Measurements from ENCODE around the gene RCAN2. TPM values are rescaled to one million over a fixed set of nuclear protein-coding genes. Genes with fewer than 3 reads are reported as not detected.

RCAN2 gene
- total and polyA plus RNA-seq, 2 donors: 2.0 to 5.9 TPM

GRCh38 chr6:46240866-46241565 is 250.2 kb downstream of the RCAN2 start:
- Histone ChIP-seq H3K4me3 (ENCODE audit: low read length in 2 of 2) (no peak overlapping the region), H3K4me1 (ENCODE audit: control insufficient read depth in 2 of 2, insufficient read depth in 2 of 2, low read length in 2 of 2) (no peaks in the 10 kb centered on the region), H3K36me3 (ENCODE audit: control insufficient read depth in 2 of 2, insufficient read depth in 2 of 2, low read length in 1 of 2) (no peaks in the 10 kb centered on the region), H3K27me3 (ENCODE audit: control insufficient read depth in 2 of 2, insufficient read depth in 1 of 2, low read length in 1 of 2) (no peaks in the 10 kb centered on the region), H3K9me3 (ENCODE audit: control insufficient read depth in 2 of 2, insufficient read depth in 1 of 2, low read length in 1 of 2) (no peaks in the 10 kb centered on the region), H3K27ac (ENCODE audit: low read depth in 1 of 2, low read length in 1 of 2) (no peak overlapping the region)
- DNase-seq (ENCODE audit: low read depth in 6 of 9, low spot score in 9 of 9): no peak
- 79% methylated on average over 5 of the region's 5 CpGs for WGBS

GRCh38 chr6:46236752-46237151 is 254.5 kb downstream of the RCAN2 start:
- Histone ChIP-seq H3K4me3 (ENCODE audit: low read length in 2 of 2) (no peak overlapping the region), H3K27ac (ENCODE audit: low read depth in 1 of 2, low read length in 1 of 2) (no peak overlapping the region), H3K36me3 (ENCODE audit: control insufficient read depth in 2 of 2, insufficient read depth in 2 of 2, low read length in 1 of 2) (no peaks in the 10 kb centered on the region), H3K4me1 (ENCODE audit: control insufficient read depth in 2 of 2, insufficient read depth in 2 of 2, low read length in 2 of 2) (no peaks in the 10 kb centered on the region), H3K9me3 (ENCODE audit: control insufficient read depth in 2 of 2, insufficient read depth in 1 of 2, low read length in 1 of 2) (no peaks in the 10 kb centered on the region), H3K27me3 (ENCODE audit: control insufficient read depth in 2 of 2, insufficient read depth in 1 of 2, low read length in 1 of 2) (no peaks in the 10 kb centered on the region)
- 87% methylated on average over 1 of the region's 1 CpG for WGBS
- no peak for DNase-seq (ENCODE audit: low read depth in 6 of 9, low spot score in 9 of 9)

GRCh38 chr6:46235242-46235641 is 256.0 kb downstream of the RCAN2 start:
- H3K4me3 ChIP-seq (ENCODE audit: low read length in 2 of 2): no peak overlapping the region
- H3K36me3 ChIP-seq (ENCODE audit: control insufficient read depth in 2 of 2, insufficient read depth in 2 of 2, low read length in 1 of 2): no peaks in the 10 kb centered on the region
- no peak for DNase-seq (ENCODE audit: low read depth in 6 of 9, low spot score in 9 of 9)
- no peak overlapping the region for H3K27ac ChIP-seq (ENCODE audit: low read depth in 1 of 2, low read length in 1 of 2)
- H3K27me3 ChIP-seq (ENCODE audit: control insufficient read depth in 2 of 2, insufficient read depth in 1 of 2, low read length in 1 of 2): no peaks in the 10 kb centered on the region
- no peaks in the 10 kb centered on the region for H3K4me1 ChIP-seq (ENCODE audit: control insufficient read depth in 2 of 2, insufficient read depth in 2 of 2, low read length in 2 of 2)
- H3K9me3 ChIP-seq (ENCODE audit: control insufficient read depth in 2 of 2, insufficient read depth in 1 of 2, low read length in 1 of 2): peaks cover 0 to 5% of the 10 kb centered on the region in 2 donors
- 94% methylated on average over 3 of the region's 3 CpGs for WGBS

GRCh38 chr6:46234700-46235099 is 256.5 kb downstream of the RCAN2 start:
- no peaks in the 10 kb centered on the region for H3K36me3 ChIP-seq (ENCODE audit: control insufficient read depth in 2 of 2, insufficient read depth in 2 of 2, low read length in 1 of 2)
- 93% methylated on average over 3 of the region's 3 CpGs for WGBS
- H3K27me3 ChIP-seq (ENCODE audit: control insufficient read depth in 2 of 2, insufficient read depth in 1 of 2, low read length in 1 of 2): no peaks in the 10 kb centered on the region
- no peak overlapping the region for H3K4me3 ChIP-seq (ENCODE audit: low read length in 2 of 2)
- DNase-seq (ENCODE audit: low read depth in 6 of 9, low spot score in 9 of 9): no peak
- peaks cover 0 to 6% of the 10 kb centered on the region in 2 donors for H3K9me3 ChIP-seq (ENCODE audit: control insufficient read depth in 2 of 2, insufficient read depth in 1 of 2, low read length in 1 of 2)
- H3K4me1 ChIP-seq (ENCODE audit: control insufficient read depth in 2 of 2, insufficient read depth in 2 of 2, low read length in 2 of 2): no peaks in the 10 kb centered on the region
- H3K27ac ChIP-seq (ENCODE audit: low read depth in 1 of 2, low read length in 1 of 2): no peak overlapping the region

GRCh38 chr6:46234156-46234556 is 257.1 kb downstream of the RCAN2 start:
- Histone ChIP-seq H3K4me1 (ENCODE audit: control insufficient read depth in 2 of 2, insufficient read depth in 2 of 2, low read length in 2 of 2) (no peaks in the 10 kb centered on the region), H3K36me3 (ENCODE audit: control insufficient read depth in 2 of 2, insufficient read depth in 2 of 2, low read length in 1 of 2) (no peaks in the 10 kb centered on the region), H3K27ac (ENCODE audit: low read depth in 1 of 2, low read length in 1 of 2) (no peak overlapping the region), H3K4me3 (ENCODE audit: low read length in 2 of 2) (no peak overlapping the region), H3K9me3 (ENCODE audit: control insufficient read depth in 2 of 2, insufficient read depth in 1 of 2, low read length in 1 of 2) (peaks cover 0 to 6% of the 10 kb centered on the region in 2 donors), H3K27me3 (ENCODE audit: control insufficient read depth in 2 of 2, insufficient read depth in 1 of 2, low read length in 1 of 2) (no peaks in the 10 kb centered on the region)
- DNase-seq (ENCODE audit: low read depth in 6 of 9, low spot score in 9 of 9): no peak
- WGBS: 87% methylated on average over 2 of the region's 2 CpGs

- no peak overlapping the region for H3K4me3 ChIP-seq (ENCODE audit: low read length in 2 of 2)
- no peak for DNase-seq (ENCODE audit: low read depth in 6 of 9, low spot score in 9 of 9)
- H3K36me3 ChIP-seq (ENCODE audit: control insufficient read depth in 2 of 2, insufficient read depth in 2 of 2, low read length in 1 of 2): no peaks in the 10 kb centered on the region
- no peak overlapping the region for H3K27ac ChIP-seq (ENCODE audit: low read depth in 1 of 2, low read length in 1 of 2)
- peaks cover 0 to 6% of the 10 kb centered on the region in 2 donors for H3K9me3 ChIP-seq (ENCODE audit: control insufficient read depth in 2 of 2, insufficient read depth in 1 of 2, low read length in 1 of 2)
- H3K27me3 ChIP-seq (ENCODE audit: control insufficient read depth in 2 of 2, insufficient read depth in 1 of 2, low read length in 1 of 2): no peaks in the 10 kb centered on the region
- WGBS: 93% methylated on average over 3 of the region's 3 CpGs
- H3K4me1 ChIP-seq (ENCODE audit: control insufficient read depth in 2 of 2, insufficient read depth in 2 of 2, low read length in 2 of 2): no peaks in the 10 kb centered on the region
Observed at GRCh38 chr6:46233129-46233528, 258.1 kb downstream of the RCAN2 start.

GRCh38 chr6:46222286-46222685 is 269.0 kb downstream of the RCAN2 start:
- Histone ChIP-seq H3K27me3 (ENCODE audit: control insufficient read depth in 2 of 2, insufficient read depth in 1 of 2, low read length in 1 of 2) (no peaks in the 10 kb centered on the region), H3K27ac (ENCODE audit: low read depth in 1 of 2, low read length in 1 of 2) (no peak overlapping the region), H3K4me1 (ENCODE audit: control insufficient read depth in 2 of 2, insufficient read depth in 2 of 2, low read length in 2 of 2) (peaks cover 0 to 2% of the 10 kb centered on the region in 2 donors), H3K36me3 (ENCODE audit: control insufficient read depth in 2 of 2, insufficient read depth in 2 of 2, low read length in 1 of 2) (no peaks in the 10 kb centered on the region), H3K4me3 (ENCODE audit: low read length in 2 of 2) (no peak overlapping the region), H3K9me3 (ENCODE audit: control insufficient read depth in 2 of 2, insufficient read depth in 1 of 2, low read length in 1 of 2) (no peaks in the 10 kb centered on the region)
- WGBS: 78% methylated on average over 1 of the region's 1 CpG
- no peak for DNase-seq (ENCODE audit: low read depth in 6 of 9, low spot score in 9 of 9)

GRCh38 chr6:46221222-46221793 is 269.9 kb downstream of the RCAN2 start:
- H3K27me3 ChIP-seq (ENCODE audit: control insufficient read depth in 2 of 2, insufficient read depth in 1 of 2, low read length in 1 of 2): no peaks in the 10 kb centered on the region
- DNase-seq (ENCODE audit: low read depth in 6 of 9, low spot score in 9 of 9): peak in 8 of 9 donors; percentile 15 to 62 (median 32)
- no peak overlapping the region for H3K27ac ChIP-seq (ENCODE audit: low read depth in 1 of 2, low read length in 1 of 2)
- no peak overlapping the region for H3K4me3 ChIP-seq (ENCODE audit: low read length in 2 of 2)
- peaks cover 0 to 5% of the 10 kb centered on the region in 2 donors for H3K4me1 ChIP-seq (ENCODE audit: control insufficient read depth in 2 of 2, insufficient read depth in 2 of 2, low read length in 2 of 2)
- H3K9me3 ChIP-seq (ENCODE audit: control insufficient read depth in 2 of 2, insufficient read depth in 1 of 2, low read length in 1 of 2): no peaks in the 10 kb centered on the region
- 51% methylated on average over 4 of the region's 4 CpGs for WGBS
- no peaks in the 10 kb centered on the region for H3K36me3 ChIP-seq (ENCODE audit: control insufficient read depth in 2 of 2, insufficient read depth in 2 of 2, low read length in 1 of 2)

- DNase-seq (ENCODE audit: low read depth in 6 of 9, low spot score in 9 of 9): peak in 1 of 9 donors; percentile 25
- Histone ChIP-seq H3K27me3 (ENCODE audit: control insufficient read depth in 2 of 2, insufficient read depth in 1 of 2, low read length in 1 of 2) (no peaks in the 10 kb centered on the region), H3K36me3 (ENCODE audit: control insufficient read depth in 2 of 2, insufficient read depth in 2 of 2, low read length in 1 of 2) (no peaks in the 10 kb centered on the region), H3K4me3 (ENCODE audit: low read length in 2 of 2) (no peak overlapping the region), H3K27ac (ENCODE audit: low read depth in 1 of 2, low read length in 1 of 2) (no peak overlapping the region), H3K9me3 (ENCODE audit: control insufficient read depth in 2 of 2, insufficient read depth in 1 of 2, low read length in 1 of 2) (no peaks in the 10 kb centered on the region), H3K4me1 (ENCODE audit: control insufficient read depth in 2 of 2, insufficient read depth in 2 of 2, low read length in 2 of 2) (peaks cover 0 to 5% of the 10 kb centered on the region in 2 donors)
- WGBS: 65% methylated on average over 6 of the region's 6 CpGs
Observed at GRCh38 chr6:46220352-46221221, 270.7 kb downstream of the RCAN2 start.
